NK-92 (cell line): ENCODE measurements around the gene TAS2R20.
"Not testable (repeated sequence)": the region's sequence is repeated elsewhere in the genome, so short reads cannot be mapped to it uniquely, and the experiment has no call there.

Experiments used
- DNase-seq: peaks from one replicate; lab custom pipeline; 2025; ENCODE audit not compliant: unreplicated experiment; lab: John Stamatoyannopoulos, UW

TAS2R20 gene

DNA sequence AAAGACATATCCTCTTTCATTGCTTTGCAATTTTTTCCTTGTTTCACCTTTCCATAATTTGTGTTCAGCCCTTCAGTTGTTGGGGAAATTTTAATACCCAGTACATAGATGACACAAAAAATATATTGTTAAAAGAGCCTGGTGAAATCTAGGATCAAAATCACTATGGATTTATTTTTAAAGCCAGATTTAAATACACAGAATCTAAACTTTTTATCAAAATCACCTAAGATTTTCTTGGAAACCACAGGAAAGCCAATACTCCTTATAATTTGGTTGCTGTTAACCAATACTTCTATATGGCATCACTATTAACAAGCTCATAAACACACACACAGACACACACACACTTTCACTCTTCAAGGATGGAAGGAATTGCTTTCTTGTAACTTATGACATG lies at the start of gene TAS2R20:
Gene TAS2R20, minus strand, starts transcription at position 101 of the 400 bp plus-strand sequence. CDS start 429 bp downstream, outside the sequence.
- DNase-seq, result no peak

GRCh38 chr12:11041366-11041765 lies 43.3 kb upstream of the TAS2R20 start:
- not testable (repeated sequence) for DNase-seq

DNA sequence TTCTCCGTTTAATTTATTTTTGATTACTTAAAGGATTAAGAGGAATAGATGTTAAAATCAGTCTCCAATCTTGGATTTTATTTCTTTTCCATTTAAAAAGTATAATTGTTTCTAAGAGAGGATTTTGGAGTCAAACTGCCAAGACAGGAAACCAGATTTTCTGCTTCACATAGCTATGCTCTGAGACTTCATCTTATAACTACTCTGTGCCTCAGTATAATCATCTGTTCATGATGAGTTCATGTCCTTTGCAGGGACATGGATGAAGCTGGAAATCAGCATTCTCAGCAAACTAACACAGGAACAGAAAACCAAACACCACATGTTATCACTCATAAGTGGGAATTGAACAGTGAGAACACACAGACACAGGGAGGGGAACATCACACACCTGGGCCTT lies 42.1 kb upstream of the TAS2R20 start:
- no peak for DNase-seq

DNA sequence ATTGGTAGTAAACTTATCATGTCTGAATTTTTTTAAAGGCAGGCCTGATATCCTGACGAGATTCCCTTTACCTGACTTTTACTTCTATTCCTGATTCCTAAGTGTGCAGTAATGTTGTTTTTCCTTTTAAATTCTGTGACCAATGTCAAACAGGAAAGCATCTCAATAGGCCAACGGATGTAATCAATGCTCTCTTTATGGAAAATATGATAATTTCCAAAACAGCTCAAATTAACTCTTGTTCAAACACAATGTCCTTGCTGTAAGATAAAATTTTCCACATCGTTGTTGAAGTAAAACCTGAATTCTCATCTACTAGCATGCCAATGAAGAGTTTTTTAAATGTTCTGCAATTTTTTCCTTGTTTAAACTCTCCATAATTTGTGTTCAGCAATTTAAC lies 41.1 kb upstream of the TAS2R20 start:
- DNase-seq, result no peak

GRCh38 chr12:11033959-11034358 lies 35.9 kb upstream of the TAS2R20 start:
- not testable (repeated sequence) for DNase-seq

DNA sequence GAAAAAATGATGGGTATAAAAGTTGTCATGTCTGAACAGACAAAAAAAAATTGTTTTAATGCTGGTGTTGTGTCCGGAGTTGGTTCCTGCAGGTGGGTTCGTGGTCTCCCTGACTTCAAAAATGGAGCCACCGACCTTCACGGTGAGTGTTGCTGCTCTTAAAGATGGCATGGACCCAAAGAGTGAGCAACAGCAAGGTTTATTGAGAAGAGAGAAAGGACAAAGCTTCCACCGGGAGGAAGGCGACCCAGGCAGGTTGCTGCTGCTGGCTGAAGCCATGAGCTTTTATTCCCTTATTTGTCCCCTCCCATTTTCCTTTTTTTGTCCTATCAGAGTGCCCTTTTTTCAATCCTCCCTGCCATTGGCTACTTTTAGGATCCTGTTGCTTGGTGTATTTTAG lies 33.2 kb upstream of the TAS2R20 start, which contains the start of gene TAS2R31:
Gene TAS2R31, minus strand, starts transcription at position 101 of the 400 bp plus-strand sequence. Its CDS starts 72 bp downstream, at position 29.
- DNase-seq, result no peak

DNA sequence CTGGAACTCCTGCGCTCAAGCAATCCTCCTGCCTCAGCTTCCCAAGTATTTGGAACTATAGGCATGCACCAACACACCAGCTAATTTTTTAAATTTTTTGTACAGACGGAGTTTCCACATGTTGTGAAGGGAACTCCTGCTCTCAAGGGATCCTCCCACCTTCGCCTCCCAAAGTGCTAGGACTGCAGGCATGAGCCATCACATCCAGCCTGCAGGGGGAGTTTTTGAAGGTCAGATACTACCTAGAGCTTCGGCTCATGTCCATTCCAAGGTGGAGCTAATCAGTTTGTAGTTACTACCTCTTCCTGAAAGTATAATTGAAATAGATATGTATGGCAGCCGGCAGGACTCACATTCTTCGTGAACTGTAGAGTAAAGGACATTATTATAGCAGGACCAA lies 28.0 kb upstream of the TAS2R20 start:
- no peak for DNase-seq

GRCh38 chr12:11023387-11023786 lies 25.3 kb upstream of the TAS2R20 start:
- DNase-seq, result no peak

DNA sequence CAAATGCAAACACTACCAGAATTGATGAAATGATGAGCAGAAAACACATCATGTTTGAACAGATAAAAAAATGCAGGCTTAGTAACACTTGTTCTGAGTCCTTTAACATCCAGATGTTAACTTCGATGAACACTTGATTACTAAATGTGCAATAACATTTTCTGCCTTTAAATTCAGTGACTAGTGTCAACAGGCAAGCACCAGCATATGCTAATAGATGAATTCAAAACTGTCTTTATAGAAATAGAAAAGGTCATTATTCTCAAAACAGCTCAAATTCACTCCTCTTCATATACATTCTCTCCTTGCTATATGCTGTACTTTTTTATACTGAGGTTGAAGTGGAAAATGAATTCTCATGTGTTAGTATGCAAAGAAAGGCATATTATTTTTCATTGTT lies 24.4 kb upstream of the TAS2R20 start, which contains the start of gene TAS2R19:
Gene TAS2R19, minus strand, starts transcription at position 101 of the 400 bp plus-strand sequence. Its CDS starts 49 bp downstream, at position 52.
- DNase-seq, result no peak

- no peak for DNase-seq
These were observed 18.8 kb upstream of the TAS2R20 start for GRCh38 chr12:11016937-11017336.

- no peak for DNase-seq
These were observed 17.8 kb upstream of the TAS2R20 start for GRCh38 chr12:11015775-11016430.

GRCh38 chr12:11014234-11014633 lies 16.1 kb upstream of the TAS2R20 start:
- no peak for DNase-seq

DNA sequence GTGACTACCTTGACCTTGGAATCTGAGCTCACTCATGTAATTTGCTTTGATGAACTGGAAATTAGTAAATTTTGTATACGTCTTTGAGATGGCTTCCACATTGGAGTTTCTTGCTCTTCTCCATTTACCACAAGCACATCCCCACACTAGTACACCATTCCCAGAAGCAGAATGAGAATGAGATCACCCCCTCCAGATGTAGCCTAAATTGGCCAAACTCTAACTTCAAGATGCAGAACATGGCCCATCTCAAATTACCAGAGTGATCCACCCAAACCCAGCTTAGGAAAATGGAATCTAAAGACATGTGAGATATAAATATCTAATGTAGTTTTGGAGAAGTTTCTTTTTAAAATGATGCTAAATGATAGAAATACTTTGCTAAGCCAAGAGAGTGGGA lies 9.5 kb upstream of the TAS2R20 start:
- no peak for DNase-seq

GRCh38 chr12:10994307-10994706 lies 3.8 kb downstream of the TAS2R20 start:
- no peak for DNase-seq

GRCh38 chr12:10989107-10989506 lies 9.0 kb downstream of the TAS2R20 start:
- no peak for DNase-seq

DNA sequence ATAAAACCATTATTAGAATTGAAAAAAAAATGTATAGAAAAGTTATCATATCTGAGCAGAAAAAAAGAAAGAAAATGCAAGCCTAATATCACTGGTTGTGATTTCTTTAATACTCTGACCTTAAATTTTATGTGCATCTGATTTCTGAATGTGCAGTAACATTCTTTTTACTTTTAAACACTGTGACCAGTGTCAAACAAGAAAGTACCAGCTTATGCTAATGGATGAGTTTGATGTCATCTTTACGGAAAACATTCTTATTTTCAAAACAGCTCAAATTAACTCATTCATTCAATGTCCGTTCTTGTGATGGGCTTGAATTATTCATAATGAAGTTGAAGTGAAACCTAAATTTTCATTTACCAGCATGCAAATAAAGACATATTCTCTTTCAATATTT lies 11.3 kb downstream of the TAS2R20 start, which contains the start of gene TAS2R50:
Gene TAS2R50, minus strand, starts transcription at position 101 of the 400 bp plus-strand sequence. Its CDS starts 52 bp downstream, at position 49.
- DNase-seq, result no peak

DNA sequence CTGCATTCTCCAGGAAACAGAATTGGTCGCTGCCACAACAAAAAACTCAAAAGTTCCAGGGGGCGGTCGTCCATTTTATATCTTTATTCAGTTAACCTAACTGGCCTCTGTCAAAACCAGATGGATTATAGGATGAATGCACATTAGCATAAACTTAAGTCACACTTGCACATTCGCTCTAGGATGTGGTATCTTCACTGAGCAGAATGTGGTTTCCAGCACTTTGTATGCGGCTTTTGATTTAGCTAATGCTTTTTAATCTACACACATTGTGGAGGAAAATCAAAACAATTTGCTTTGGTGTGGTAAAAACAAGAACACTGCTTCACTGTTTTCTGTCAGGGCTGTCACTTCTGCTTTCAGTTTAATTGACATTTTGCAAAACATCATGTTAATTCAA lies 15.9 kb downstream of the TAS2R20 start:
- no peak for DNase-seq

DNA sequence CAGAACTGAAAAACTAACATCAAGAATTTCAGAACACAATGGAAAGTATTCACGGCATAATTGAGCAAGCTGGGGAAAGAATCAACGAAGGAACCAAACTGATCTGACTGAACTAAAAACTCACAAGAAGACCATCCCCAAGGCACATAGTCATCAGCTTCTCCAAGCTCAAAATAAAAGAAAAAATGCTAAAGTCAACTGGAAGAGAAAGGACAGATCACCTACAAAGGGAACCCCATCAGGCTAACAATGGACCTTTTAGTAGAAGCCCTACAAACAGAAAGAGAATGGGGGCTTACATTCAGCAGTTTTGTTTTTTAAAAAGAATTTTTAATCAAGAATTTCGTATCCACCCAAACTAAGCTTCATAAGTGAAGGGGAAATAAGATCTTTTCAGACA lies 23.1 kb downstream of the TAS2R20 start:
- DNase-seq, result no peak

- no peak for DNase-seq
These were observed 29.2 kb downstream of the TAS2R20 start for GRCh38 chr12:10968765-10969456.

DNA sequence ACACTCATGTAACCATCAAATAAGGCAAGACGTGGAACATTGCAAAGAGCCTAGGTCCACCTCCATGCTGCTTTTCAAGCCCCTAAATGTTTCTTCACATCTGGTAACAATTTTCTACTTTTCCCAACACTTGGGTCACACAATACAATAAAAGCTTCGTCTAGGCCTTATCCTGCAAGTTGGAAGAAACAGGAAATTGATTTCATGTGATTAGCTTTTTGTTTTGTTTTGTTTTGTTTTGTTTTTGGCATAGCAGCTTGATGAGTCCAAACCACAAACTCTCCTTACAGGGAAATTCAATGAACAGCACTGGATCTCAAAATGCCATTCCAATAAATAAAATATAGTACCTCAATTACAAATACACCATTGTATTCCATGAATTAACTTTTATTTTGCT lies 30.7 kb downstream of the TAS2R20 start:
- no peak for DNase-seq

DNA sequence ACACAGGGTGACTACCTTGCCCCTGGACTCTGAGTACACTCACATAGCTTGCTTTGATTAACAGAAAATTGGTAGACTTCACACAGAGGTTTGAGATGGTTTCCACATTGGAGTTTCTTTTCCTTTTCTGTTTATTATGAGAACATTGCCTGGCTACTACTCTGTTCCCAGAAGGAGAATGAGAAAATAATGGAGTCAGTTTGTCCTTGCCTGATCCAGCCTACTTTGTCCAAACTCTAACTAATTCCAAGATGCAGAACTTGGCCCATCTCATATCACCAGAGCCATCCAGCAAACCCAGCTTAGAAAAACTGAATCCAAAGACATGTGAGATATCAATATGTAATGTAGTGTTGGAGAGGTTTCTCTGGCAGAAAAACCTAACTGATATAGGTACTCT lies 31.8 kb downstream of the TAS2R20 start:
- DNase-seq, result no peak

DNA sequence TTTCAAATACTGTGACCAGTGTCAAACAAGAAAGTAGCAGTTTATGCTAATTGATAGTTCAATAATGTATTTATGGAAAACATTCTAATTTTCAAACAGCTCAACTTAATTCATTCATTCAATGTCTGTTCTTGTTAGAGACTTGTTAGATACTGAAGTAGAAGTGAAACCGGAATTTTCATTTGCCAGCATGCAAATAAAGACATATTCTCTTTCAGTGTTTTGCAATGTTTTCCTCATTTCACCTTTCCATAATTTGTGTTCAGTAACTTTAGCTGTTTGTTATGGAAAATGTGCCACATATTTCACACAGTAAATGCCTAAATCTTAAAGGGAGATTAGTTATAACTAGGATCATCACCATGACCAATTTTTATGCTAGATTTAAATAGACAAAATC lies 32.6 kb downstream of the TAS2R20 start:
- DNase-seq, result no peak
